GM12874 (cell line): ENCODE results near the gene TLDC2.

Experiments
- TF ChIP-seq, protein P1 (sequence below): IDR thresholded peaks from 2 replicates; pipeline ENCODE4 v1.5.1; 2011; ENCODE audit warnings: low read depth, mild to moderate bottlenecking, control low read depth, low read length, moderate library complexity; ENCODE audit not compliant: insufficient read depth

The TLDC2 gene

DNA sequence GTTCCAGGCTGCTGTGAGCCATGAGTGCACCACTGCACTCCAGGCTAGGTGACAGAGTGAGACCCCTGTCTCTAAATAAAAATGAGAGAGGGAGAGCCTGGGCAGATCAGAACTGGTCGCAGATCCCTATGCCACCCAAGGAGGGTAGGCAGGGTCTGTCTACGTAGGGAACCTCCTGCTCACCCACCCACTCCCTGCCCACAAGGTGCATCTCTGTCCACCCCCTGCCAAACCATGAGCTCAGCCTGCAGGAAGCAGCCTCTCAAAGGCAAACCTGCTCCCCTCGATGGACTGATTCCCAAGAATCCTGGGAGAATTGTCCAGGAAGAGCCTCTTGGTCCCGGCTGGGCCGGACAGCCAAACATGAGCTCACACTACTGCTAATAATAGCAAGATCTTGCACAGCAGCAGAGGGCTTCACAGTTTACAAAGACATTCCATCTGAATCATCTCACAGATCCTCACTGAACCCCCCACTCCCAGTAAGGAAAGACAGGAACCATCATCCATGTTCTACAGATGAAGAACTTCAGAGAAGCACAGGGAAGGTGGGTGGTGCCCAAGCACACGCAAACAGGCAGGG, 27.8 kb upstream of the TLDC2 start:
- TF ChIP-seq, protein P1, sequence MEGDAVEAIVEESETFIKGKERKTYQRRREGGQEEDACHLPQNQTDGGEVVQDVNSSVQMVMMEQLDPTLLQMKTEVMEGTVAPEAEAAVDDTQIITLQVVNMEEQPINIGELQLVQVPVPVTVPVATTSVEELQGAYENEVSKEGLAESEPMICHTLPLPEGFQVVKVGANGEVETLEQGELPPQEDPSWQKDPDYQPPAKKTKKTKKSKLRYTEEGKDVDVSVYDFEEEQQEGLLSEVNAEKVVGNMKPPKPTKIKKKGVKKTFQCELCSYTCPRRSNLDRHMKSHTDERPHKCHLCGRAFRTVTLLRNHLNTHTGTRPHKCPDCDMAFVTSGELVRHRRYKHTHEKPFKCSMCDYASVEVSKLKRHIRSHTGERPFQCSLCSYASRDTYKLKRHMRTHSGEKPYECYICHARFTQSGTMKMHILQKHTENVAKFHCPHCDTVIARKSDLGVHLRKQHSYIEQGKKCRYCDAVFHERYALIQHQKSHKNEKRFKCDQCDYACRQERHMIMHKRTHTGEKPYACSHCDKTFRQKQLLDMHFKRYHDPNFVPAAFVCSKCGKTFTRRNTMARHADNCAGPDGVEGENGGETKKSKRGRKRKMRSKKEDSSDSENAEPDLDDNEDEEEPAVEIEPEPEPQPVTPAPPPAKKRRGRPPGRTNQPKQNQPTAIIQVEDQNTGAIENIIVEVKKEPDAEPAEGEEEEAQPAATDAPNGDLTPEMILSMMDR = no peak

DNA sequence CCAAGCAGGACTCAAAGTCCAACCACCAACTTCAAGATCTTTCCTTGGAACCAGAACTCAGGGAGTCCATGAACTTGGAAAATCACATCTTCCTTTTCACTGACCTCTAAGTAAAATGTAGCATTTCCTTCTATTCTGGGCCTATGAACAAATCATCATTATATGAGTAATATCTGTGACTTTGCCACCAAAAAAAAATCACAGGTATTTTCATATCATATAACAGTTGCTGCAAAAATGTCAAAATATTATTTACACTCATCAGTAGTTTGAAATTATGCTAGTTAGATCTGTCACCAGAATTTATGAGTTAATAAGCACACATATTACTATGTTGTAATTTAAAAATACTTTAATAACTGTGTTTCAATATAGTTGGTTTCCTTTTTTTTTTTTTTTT, 27.3 kb upstream of the TLDC2 start:
- TF ChIP-seq, protein P1 = no peak

DNA sequence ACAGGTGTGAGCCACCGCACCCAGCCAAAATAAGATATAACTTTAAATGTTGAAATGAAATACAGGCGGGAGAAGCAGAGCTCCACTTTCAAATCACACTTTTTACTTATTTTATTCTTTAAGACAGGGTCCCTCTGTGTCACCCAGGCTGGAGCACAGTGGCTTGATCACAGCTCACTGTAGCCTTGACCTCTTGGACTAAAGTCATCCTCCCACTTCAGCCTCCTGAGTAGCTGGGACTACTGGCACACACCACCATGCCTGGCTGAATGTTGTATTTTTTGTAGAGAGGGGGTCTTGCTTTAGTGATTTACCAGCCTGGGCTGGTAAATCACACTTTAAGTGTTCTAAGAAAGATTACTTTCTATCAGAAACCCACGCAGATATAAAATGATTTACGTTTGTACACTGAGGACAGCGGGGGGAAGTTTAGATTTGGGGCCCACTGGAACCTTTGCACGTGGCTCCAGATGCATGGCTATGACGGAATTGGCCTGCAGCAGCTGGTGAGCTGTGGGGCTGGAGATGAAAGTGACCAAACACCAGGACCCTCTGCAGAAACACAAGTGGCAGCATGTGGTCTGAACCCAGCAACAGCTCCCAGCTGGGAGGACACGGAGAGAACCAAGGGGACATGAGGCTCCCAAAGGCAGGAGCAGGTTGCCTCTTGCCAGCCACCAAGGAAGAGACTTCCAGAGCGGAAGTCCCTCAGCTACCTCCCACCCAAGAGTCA, 26.4 kb upstream of the TLDC2 start:
- TF ChIP-seq, protein P1 = no peak

DNA sequence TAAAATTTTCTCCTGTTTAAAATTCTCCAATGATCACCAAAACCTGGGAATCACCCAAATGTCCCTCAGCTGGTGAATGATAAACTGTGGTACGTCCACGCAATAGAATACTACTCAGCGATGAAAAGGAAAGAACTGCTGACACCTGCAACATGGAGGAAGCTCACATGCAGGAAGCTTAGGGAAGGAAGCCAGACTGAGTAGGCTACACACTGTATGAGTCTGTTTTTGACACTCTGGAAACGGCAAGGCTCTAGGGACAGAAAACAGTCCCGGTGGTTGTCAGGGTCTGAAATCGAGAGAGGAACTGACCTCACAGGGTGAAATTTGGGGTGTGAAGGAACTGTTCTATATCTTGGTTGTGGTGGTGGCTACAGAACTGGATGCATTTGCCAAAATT, 25.2 kb upstream of the TLDC2 start:
- TF ChIP-seq, protein P1 = no peak

DNA sequence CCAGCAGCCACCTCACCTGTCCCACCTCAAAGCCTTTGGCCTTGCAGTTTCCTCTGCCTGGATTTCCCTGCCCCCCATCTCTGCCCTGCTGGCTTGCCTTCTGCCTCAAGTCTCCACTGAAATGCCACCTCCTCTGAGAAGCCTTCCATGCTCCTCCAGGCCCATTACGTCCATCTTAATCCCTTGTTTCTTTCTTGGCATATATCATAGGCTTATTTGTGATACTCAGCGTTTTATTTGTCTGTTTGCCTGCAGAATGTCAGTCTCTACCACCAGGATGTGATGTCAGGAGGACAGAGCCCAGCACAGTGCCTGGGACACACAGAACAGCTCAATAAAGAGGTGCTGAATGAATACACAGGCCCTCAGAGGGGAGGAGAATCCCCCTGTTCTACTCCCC, 24.4 kb upstream of the TLDC2 start:
- TF ChIP-seq, protein P1 = no peak

DNA sequence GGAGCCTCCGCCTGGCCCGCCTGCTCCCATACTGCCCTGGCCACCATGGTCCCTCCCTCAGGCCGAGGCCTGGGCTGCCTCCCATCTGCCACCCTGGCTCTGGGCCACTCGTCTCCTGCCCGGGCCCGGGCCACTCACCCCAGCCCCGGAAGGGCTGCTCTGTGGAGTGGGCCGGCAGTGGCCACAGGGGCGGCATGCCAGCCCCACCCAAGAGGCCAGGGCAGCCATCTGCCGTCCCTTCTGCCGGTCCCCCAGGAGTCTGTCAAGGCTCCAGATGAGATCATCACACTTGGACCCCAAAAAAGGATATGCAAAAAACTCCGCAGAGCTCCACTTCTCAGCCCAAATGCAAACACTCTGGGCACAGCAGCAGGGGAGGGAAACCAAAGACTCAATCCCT, 23.8 kb upstream of the TLDC2 start:
- TF ChIP-seq, protein P1 = no peak

DNA sequence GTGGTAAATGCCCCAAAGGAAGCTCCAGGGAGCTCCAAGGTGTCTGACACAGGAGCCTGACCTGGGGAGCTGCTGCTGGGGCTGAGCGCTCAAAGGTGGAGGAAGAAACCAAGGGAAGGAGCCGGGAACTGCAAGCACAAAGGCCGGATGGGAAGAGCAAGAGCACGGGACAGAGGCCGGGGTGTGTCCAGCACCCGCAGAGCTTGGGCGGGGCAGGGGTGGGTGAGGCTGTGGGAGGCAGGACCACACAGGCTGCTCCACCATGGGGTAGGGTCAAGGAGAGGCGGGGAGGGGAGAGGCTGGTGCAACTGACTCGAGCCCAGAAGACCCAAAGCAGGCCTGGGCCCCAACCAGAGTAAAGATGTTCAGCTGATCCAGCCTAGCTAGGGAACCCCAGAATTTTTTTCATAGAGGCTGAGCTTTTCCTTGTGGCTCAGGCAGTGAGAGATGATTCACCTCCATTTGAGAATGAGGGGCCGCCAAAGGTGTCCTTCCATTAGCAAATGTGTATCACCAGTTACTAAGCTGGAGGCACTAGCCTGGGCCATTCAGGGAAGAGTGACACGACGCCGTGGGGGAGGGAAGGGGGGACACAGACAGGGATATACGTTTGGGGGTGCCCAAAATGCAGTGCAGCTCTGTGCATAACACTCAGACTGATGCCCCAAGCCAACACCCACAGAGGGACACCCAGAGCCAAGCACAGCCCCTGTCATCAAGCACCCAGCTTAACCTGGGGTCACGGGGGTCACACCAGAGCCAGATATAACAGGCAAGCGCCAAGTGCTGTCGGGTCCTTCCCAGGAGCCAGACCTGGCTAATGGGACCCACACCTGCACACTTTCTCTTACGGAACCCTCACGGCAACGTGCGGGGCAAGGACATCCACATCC, 21.3 kb upstream of the TLDC2 start:
- TF ChIP-seq, protein P1 = no peak
